Cardiac muscle cell (in vitro differentiated cells and primary cell): ENCODE results near the gene CPT1C. TPM values are rescaled to one million over a fixed set of nuclear protein-coding genes. Genes with fewer than 3 reads are reported as not detected.
A peak's percentile ranks its signal among the peaks of the same experiment; 100 is the strongest.

Experiments
- DNase-seq, 2 donors: peaks; one replicate each; pipeline versions ENCODE4 v3.0.0 to v3.0.0-alpha.2; 2010 to 2017; ENCODE audit warnings: low read depth in 1 of 2, low spot score in 1 of 2
- H3K27ac ChIP-seq: fragments of 200-600 bp; sonication (generic); 2 replicates; pipeline ENCODE4 v1.5.1; 2016
- H3K27me3 ChIP-seq: fragments of 200-600 bp; sonication (generic); 2 replicates; pipeline ENCODE4 v1.6.0; 2016; ENCODE audit warnings: control low read depth
- H3K36me3 ChIP-seq: fragments of 200-600 bp; sonication (generic); 2 replicates; pipeline ENCODE4 v1.5.1; 2016; ENCODE audit warnings: control low read depth
- H3K4me1 ChIP-seq: fragments of 200-600 bp; sonication (generic); 2 replicates; pipeline ENCODE4 v1.8.1; 2017; ENCODE audit warnings: low read depth, mild to moderate bottlenecking, mixed run types
- H3K4me3 ChIP-seq: fragments of 200-600 bp; sonication (generic); 2 replicates; pipeline ENCODE4 v1.5.1; 2016; ENCODE audit warnings: mild to moderate bottlenecking
- H3K9me3 ChIP-seq: fragments of 200-600 bp; sonication (generic); 2 replicates; pipeline ENCODE4 v1.5.1; 2017; ENCODE audit warnings: low read depth, mild to moderate bottlenecking, control low read depth
- CTCF ChIP-seq: IDR thresholded peaks from 2 replicates; pipeline ENCODE4 v1.5.1; 2012; ENCODE audit warnings: low read depth, mild to moderate bottlenecking, low read length
- polyA plus RNA-seq: library from polyadenylated mRNA; unstranded; fragments of >200 nt; fragmentation: Nextera tagmentation; extraction: Ambion mirVana; gene quantifications from 2 replicates; pipeline ENCODE4 v1.2.1, GENCODE V29; 2016
- total RNA-seq: library from RNA; depleted of rRNA; stranded (reverse); fragments of >200 nt; gene quantifications from 2 replicates; pipeline ENCODE4 v1.2.3, GENCODE V29; 2016

Gene CPT1C
- total and polyA plus RNA-seq, 2 experiments from 2014 or later: 31.7 to 33.8 TPM

- H3K4me1 ChIP-seq: peaks cover 10% of the 10 kb centered on the region
Measured at GRCh38 chr19:49682274-49682673, 8.6 kb upstream of the CPT1C start.

DNA sequence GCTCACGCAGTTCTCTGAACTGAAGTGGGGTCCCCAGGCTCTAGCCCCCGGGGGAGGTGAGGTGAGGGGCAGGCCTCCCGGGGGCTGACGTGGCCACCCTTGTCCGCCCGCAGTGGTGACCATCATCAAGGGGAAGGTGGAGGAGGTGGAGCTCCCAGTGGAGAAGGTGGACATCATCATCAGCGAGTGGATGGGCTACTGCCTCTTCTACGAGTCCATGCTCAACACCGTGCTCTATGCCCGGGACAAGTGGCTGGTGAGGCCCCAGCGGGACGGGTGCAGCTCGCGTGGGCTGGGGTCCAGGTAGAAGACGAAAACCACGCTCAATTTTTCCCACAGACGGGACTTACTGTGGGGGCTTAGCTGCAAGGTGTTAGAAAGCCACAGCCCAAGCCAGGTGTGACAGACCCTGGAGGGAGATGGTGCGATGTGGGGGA lies 7.1 kb upstream of the CPT1C start:
- Histone ChIP-seq H3K4me1 (peaks cover 10% of the 10 kb centered on the region), H3K27ac (no peak overlapping the region)

More at GRCh38 chr19:49682274-49682673, 8.6 kb upstream of the CPT1C start:
- DNase-seq: no peak
- no peaks in the 10 kb centered on the region for H3K9me3 ChIP-seq
- TF ChIP-seq CTCF: no peak
- H3K27me3 ChIP-seq: no peaks in the 10 kb centered on the region
- H3K36me3 ChIP-seq: peaks cover 39% of the 10 kb centered on the region
- H3K4me3 ChIP-seq: no peak overlapping the region
- no peak overlapping the region for H3K27ac ChIP-seq

GRCh38 chr19:49684251-49684982 lies 6.5 kb upstream of the CPT1C start:
- H3K4me1 ChIP-seq: peaks cover 6% of the 10 kb centered on the region
- H3K4me3 ChIP-seq: no peak overlapping the region
- H3K9me3 ChIP-seq: no peaks in the 10 kb centered on the region
- DNase-seq: peak in 1 of 2 donors; percentile 34
- H3K27ac ChIP-seq: no peak overlapping the region
- H3K36me3 ChIP-seq: peaks cover 39% of the 10 kb centered on the region
- TF ChIP-seq CTCF: peak; percentile 43
- no peaks in the 10 kb centered on the region for H3K27me3 ChIP-seq

More for the DNA sequence above, 7.1 kb upstream of the CPT1C start:
- no peak for TF ChIP-seq CTCF
- Histone ChIP-seq H3K36me3 (peaks cover 39% of the 10 kb centered on the region), H3K27me3 (no peaks in the 10 kb centered on the region), H3K9me3 (no peaks in the 10 kb centered on the region), H3K4me3 (no peak overlapping the region)
- no peak for DNase-seq

- DNase-seq: no peak
- peaks cover 39% of the 10 kb centered on the region for H3K36me3 ChIP-seq
Measured at GRCh38 chr19:49684983-49685553, 5.8 kb upstream of the CPT1C start.

DNA sequence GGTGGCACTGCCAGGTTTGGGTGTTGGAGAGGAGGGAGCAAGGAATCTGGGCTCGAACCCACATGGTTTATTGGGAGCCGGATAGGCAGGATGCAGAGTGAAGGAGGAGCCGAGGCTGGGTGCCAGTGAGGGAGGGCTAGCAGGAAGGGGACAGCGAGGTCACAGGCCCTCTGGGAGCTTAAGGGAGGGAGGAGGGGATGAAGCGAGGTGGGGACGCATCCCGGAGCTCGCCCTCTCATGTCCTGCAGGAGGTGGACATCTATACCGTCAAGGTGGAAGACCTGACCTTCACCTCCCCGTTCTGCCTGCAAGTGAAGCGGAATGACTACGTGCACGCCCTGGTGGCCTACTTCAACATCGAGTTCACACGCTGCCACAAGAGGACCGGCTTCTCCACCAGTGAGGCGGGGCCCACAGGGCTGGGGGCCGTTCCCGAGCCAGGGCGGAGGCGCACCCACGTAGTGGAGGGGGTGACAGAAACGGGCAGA lies 5.0 kb upstream of the CPT1C start:
- Histone ChIP-seq H3K4me3 (no peak overlapping the region), H3K9me3 (no peaks in the 10 kb centered on the region), H3K27ac (no peak overlapping the region), H3K27me3 (no peaks in the 10 kb centered on the region), H3K36me3 (peaks cover 39% of the 10 kb centered on the region), H3K4me1 (no peaks in the 10 kb centered on the region)
- no peak for TF ChIP-seq CTCF
- DNase-seq: no peak

More at GRCh38 chr19:49684983-49685553, 5.8 kb upstream of the CPT1C start:
- no peak for TF ChIP-seq CTCF
- Histone ChIP-seq H3K9me3 (no peaks in the 10 kb centered on the region), H3K27me3 (no peaks in the 10 kb centered on the region), H3K4me1 (peaks cover 3% of the 10 kb centered on the region), H3K27ac (no peak overlapping the region), H3K4me3 (no peak overlapping the region)
